Gastroesophageal sphincter (tissue), 4 donors: ENCODE measurements around the gene TMEM127. TPM values are rescaled to one million over a fixed set of nuclear protein-coding genes. Genes with fewer than 3 reads are reported as not detected.

ENCODE experiments used
- ATAC-seq: fragments of 150-250 bp; one replicate; pipeline ENCODE4 v1.9.1; 2016; ENCODE audit warnings: mild to moderate bottlenecking, moderate library complexity
- H3K27ac ChIP-seq, 4 donors: fragments of 200-600 bp; sonication (generic) in 3 of 4; 1 replicate in 3 of 4; 2 replicates in 1 of 4; pipeline ENCODE4 v1.5.1; 2016 to 2019
- H3K27me3 ChIP-seq: fragments of 200-600 bp; sonication (generic); one replicate; pipeline ENCODE4 v1.5.1; 2019
- H3K36me3 ChIP-seq, 2 donors: fragments of 200-600 bp; sonication (generic); one replicate each; pipeline ENCODE4 v1.5.1; 2019; ENCODE audit warnings: control low read depth in 1 of 2
- H3K4me1 ChIP-seq, 3 donors: fragments of 200-600 bp; sonication (generic); 1 replicate in 2 of 3; 2 replicates in 1 of 3; pipeline ENCODE4 v1.5.1; 2016 to 2019; ENCODE audit warnings: control low read depth in 2 of 3
- H3K4me3 ChIP-seq, 2 donors: fragments of 200-600 bp; sonication (generic); one replicate each; pipeline ENCODE4 v1.5.1; 2019; ENCODE audit warnings: mild to moderate bottlenecking in 1 of 2, moderate library complexity in 1 of 2
- H3K9me3 ChIP-seq, 3 donors: fragments of 200-600 bp; sonication (generic); one replicate each; pipeline ENCODE4 v1.5.1; 2017 to 2019; ENCODE audit warnings: control low read depth in 2 of 3
- CTCF ChIP-seq, 4 experiments: fragments of 200-600 bp in 2 of 4; fragments of 450-650 bp in 2 of 4; sonication (generic) in 1 of 4; IDR thresholded peaks; one replicate each; pipeline ENCODE4 v1.5.1; 2017 to 2019; ENCODE audit warnings: antibody characterized with exemption in 4 of 4, mild to moderate bottlenecking in 2 of 4, moderate library complexity in 2 of 4
- EP300 ChIP-seq: sonication (generic); formaldehyde crosslinking; IDR thresholded peaks from one replicate; pipeline ENCODE4 v1.6.1; 2017; ENCODE audit warnings: antibody characterized with exemption, mild to moderate bottlenecking
- POLR2A ChIP-seq, 2 donors: fragments of 450-650 bp; IDR thresholded peaks; one replicate each; pipeline ENCODE4 v1.6.1; 2017; ENCODE audit warnings: antibody characterized with exemption in 2 of 2, mild to moderate bottlenecking in 2 of 2, moderate library complexity in 1 of 2
- POLR2AphosphoS5 ChIP-seq: sonication (generic); formaldehyde crosslinking; IDR thresholded peaks from one replicate; pipeline ENCODE4 v1.6.1; 2017; ENCODE audit warnings: antibody characterized with exemption
- WGBS, 2 donors: methylation state at CpG; one replicate each; pipeline ENCODE4 v1.1.5; 2018; ENCODE audit warnings: low coverage in 1 of 2; 5-methylcytosine and 5-hydroxymethylcytosine counted together
- total RNA-seq, 4 donors: library from RNA; depleted of rRNA; stranded (reverse); fragments of >200 nt; gene quantifications; one replicate each; pipeline ENCODE4 v1.1.0, GENCODE V29; 2016

TMEM127 gene
- total RNA-seq, 4 donors from 2014 or later: 39.4 to 73.8 (median 43.9) TPM

GRCh38 chr2:96239091-96239490 lies 26.7 kb downstream of the TMEM127 start:
- Histone ChIP-seq H3K9me3 (no peaks in the 10 kb centered on the region), H3K4me1 (no peaks in the 10 kb centered on the region), H3K27ac (no peak overlapping the region), H3K27me3 (no peaks in the 10 kb centered on the region), H3K4me3 (no peak overlapping the region), H3K36me3 (peaks cover 0 to 26% of the 10 kb centered on the region in 2 donors)
- 81 to 83% methylated on average over 1 to 2 of the region's 3 CpGs for WGBS, 2 donors
- TF ChIP-seq POLR2AphosphoS5 (no peak), CTCF (IDR thresholded peaks at IDR 0.05) (no peak)
- no peak for ATAC-seq

GRCh38 chr2:96238266-96238665 lies 27.5 kb downstream of the TMEM127 start:
- no peak overlapping the region for H3K4me3 ChIP-seq
- no peak for ATAC-seq
- H3K9me3 ChIP-seq: no peaks in the 10 kb centered on the region
- H3K36me3 ChIP-seq: peaks cover 0 to 26% of the 10 kb centered on the region in 2 donors
- no peaks in the 10 kb centered on the region for H3K4me1 ChIP-seq
- no peak overlapping the region for H3K27ac ChIP-seq
- WGBS, 2 donors: 93 to 96% methylated on average over 3 of the region's 3 CpGs
- no peaks in the 10 kb centered on the region for H3K27me3 ChIP-seq
- TF ChIP-seq EP300 (no peak), POLR2AphosphoS5 (no peak), POLR2A (IDR thresholded peaks at IDR 0.05) (no peak), CTCF (IDR thresholded peaks at IDR 0.05) (no peak)

DNA sequence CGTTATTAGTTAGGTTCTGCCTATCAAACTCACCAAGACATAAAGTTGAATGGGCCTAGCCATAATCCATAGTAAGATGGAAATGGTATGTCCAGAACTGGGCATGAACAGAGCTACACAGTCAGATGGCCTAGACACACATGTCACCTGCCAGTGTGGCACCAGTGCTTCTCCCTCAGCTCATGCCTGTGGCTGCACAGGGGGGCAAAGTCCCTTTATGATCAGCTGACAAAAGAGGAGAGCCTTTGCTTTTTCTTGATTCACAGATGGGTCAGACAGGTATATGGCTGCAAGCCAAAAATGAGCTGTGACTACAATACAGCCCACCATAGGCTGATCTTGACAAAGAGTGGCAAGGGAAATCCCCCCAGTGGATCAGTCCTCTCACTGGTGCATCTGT lies 28.9 kb downstream of the TMEM127 start:
- no peaks in the 10 kb centered on the region for H3K27me3 ChIP-seq
- ATAC-seq: no peak
- TF ChIP-seq EP300 (no peak), POLR2A (IDR thresholded peaks at IDR 0.05) (no peak), CTCF (IDR thresholded peaks at IDR 0.05) (no peak), POLR2AphosphoS5 (no peak)

GRCh38 chr2:96233880-96234316 lies 31.9 kb downstream of the TMEM127 start:
- Histone ChIP-seq H3K4me3 (no peak overlapping the region), H3K4me1 (no peaks in the 10 kb centered on the region), H3K9me3 (no peaks in the 10 kb centered on the region), H3K27me3 (no peaks in the 10 kb centered on the region), H3K27ac (no peak overlapping the region), H3K36me3 (peaks cover 0 to 9% of the 10 kb centered on the region in 2 donors)
- ATAC-seq: no peak
- no peak for TF ChIP-seq POLR2AphosphoS5
- TF ChIP-seq POLR2A (IDR thresholded peaks at IDR 0.05): no peak
- TF ChIP-seq EP300: no peak
- TF ChIP-seq CTCF (IDR thresholded peaks at IDR 0.05): no peak
- 90% methylated on average over 2 of the region's 4 CpGs; no CpG with 5 or more reads in 1 of the 2 donors for WGBS, 2 donors

More for the DNA sequence above, 28.9 kb downstream of the TMEM127 start:
- no peaks in the 10 kb centered on the region for H3K4me1 ChIP-seq
- peaks cover 0 to 26% of the 10 kb centered on the region in 2 donors for H3K36me3 ChIP-seq
- WGBS, 2 donors: 100% methylated on average over 1 of the region's 1 CpG; no CpG with 5 or more reads in 1 of the 2 donors
- no peak overlapping the region for H3K27ac ChIP-seq
- H3K4me3 ChIP-seq: no peak overlapping the region
- no peaks in the 10 kb centered on the region for H3K9me3 ChIP-seq

DNA sequence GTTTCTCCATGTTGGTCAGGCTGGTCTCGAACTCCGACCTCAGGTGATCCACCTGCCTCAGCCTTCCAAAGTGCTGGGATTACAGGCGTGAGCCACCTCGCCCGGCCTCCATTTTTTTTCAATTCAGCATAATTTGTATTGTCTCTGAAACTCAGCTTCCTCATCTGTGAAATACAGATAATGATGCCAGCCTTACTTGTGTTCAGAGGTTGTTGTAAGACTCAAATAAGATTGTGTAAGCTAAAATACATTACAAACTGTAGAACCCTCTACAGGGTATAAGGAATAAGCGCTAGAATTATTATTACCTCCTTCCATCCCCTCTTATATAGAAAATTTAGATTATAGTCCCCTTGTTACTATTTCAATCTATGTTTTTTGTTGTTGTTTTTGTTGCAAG lies 32.4 kb downstream of the TMEM127 start:
- no peak for ATAC-seq
- H3K4me3 ChIP-seq: no peak overlapping the region
- 95 to 100% methylated on average over 1 to 5 of the region's 6 CpGs for WGBS, 2 donors

More for the DNA sequence above, 32.4 kb downstream of the TMEM127 start:
- Histone ChIP-seq H3K27me3 (no peaks in the 10 kb centered on the region), H3K4me1 (no peaks in the 10 kb centered on the region), H3K36me3 (peaks cover 0 to 9% of the 10 kb centered on the region in 2 donors), H3K27ac (no peak overlapping the region), H3K9me3 (no peaks in the 10 kb centered on the region)
- TF ChIP-seq POLR2AphosphoS5 (no peak), EP300 (no peak), CTCF (IDR thresholded peaks at IDR 0.05) (no peak), POLR2A (IDR thresholded peaks at IDR 0.05) (no peak)
